NCI-H1105 (cell line): ENCODE results near the gene RIN2.
"Not testable (repeated sequence)": the region's sequence is repeated elsewhere in the genome, so short reads cannot be mapped to it uniquely, and the experiment has no call there.

Experiments used
- DNase-seq: peaks from one replicate; lab custom pipeline; 2025; lab: John Stamatoyannopoulos, UW

The RIN2 gene

DNA sequence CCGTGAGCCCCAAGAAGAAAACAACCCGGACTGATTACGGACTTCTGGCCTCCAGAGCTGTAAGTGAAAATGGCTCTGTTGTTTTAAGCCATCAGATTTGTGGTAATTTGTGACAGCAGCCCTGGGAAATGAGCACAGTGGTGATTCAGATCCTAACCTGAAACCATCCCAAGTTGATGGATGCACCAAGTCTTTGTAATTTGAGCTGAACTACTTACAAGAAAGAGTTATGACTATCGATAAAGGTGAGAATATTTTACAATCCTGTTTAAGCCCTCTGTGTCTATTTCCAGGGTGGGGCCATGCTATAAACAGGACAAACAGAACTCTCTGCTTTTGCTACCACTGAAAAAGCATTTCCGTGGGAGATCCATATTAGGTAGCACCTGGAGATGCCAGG lies 19.1 kb upstream of the RIN2 start:
- DNase-seq, result no peak

DNA sequence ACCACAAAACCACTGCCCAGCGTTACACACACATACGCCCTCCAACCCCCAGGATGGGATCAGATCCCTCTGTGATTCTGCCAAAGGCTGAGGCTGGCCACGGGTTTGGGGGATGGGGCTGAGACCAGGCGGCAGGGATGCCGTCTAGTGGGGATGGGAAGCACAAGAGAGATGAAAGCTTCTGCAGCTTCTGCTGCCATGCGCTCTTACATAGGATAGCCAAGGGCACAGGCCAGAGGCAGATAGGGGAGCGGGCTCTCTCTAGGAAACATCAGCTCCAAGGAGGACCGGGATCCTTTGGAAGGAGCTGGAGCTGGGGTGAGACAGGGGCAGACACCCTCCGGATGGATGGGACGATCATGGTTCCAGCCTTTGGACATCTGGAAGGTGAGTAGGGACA lies 18.7 kb upstream of the RIN2 start:
- no peak for DNase-seq

DNA sequence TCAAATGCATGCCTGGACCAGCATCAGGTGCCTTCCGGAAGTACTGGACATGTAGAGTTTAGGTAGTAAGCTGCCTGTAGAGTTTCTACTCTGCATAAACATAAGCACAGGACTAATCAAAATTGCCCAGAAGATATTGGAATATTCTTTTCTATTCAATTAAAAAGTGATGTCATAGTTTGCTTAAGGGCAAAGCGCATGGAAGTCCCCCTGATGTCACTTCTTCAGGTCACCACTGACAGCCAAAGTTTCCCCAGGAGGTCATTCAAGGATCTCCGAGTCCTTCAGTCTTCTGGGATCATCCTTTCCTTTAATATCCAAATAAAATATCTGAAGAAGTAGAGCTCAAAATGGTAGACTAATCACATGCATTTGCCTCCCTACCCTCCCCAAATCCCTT lies 17.5 kb upstream of the RIN2 start:
- DNase-seq, result no peak

DNA sequence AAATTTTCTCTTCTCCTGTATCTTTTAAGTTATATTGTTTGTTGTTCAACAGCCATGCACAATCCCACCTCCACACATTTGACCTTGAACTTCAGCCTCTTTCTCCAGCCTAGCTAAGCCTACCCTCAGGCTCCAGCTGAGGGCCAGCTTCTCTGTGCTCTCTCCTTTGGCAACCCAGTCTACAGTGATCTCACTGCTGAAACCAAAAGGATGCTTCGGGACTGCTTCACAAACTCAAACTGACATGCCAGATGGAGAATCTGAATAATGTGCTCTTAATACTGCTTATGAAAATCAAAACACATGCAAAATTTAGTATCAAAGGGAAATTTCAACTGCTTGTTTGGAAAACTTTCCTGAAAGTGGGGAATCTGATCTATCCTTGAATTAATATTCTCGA lies 16.1 kb upstream of the RIN2 start:
- DNase-seq, result no peak

DNA sequence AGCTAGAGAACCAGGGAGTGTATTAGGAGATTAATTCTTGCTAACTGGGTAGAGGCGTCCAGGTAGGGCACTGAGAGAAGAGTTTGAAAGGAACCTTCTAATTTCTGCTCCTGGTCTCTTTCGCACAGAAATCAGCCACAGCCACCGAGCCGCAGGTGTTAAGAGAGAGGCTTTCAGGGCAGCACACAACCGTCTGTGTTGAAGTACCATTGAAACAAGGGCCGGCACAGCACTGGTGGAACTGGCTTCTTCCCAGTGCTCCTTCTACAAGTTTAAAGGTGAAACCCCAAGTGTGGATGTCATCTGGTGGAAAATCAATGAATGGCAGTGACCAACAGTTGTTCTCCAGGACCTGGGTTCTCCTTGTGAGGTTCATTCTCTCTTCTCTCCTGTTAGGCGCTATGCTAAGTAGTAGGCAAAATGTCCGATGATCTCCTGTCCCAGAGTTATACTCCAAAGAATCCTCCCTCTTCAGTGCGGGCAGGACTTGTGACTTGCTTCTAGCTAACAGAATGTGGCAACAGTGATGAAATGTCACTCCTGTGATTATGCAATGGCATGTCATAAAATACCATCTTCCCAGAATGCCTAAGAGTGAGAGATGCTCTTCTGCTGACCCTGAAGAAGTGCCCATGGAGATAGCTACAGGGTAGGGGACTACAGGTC lies 15.0 kb upstream of the RIN2 start:
- DNase-seq, result no peak

DNA sequence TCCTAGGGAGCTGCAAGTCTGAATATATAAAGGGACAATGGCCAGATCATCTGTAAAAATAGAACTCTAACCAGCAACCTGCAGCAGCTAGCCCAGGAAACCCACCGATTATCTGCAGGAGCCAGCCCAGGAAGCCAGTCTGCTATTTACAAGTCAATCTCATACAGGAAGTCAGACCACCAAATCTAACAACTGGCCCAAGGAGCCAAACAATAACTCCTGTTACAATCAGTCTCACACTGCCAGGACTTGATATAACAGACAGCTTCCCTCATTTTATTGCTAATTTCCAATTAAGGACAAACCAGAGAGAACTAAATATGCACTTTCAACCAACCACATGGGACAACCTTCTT lies 14.4 kb upstream of the RIN2 start:
- DNase-seq, result no peak

DNA sequence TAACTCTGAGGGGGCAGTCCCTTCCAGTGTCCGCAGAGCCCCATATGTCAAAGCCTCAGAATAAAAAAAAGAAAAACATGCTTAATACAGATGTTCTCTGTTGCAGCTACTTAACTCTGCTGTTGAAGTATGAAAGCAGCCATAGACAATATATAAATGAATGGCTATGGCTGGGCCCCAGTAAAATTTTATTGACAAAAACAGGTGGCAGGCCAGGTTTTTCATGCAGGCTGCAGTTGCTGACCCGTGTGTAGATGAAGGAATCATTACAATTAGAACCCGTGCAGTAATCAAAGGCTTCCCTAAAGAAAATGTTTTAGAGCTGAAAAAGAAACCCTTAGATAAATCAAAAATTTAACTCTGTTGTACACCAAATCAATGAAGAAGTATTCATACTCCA lies 13.0 kb upstream of the RIN2 start:
- DNase-seq, result no peak

DNA sequence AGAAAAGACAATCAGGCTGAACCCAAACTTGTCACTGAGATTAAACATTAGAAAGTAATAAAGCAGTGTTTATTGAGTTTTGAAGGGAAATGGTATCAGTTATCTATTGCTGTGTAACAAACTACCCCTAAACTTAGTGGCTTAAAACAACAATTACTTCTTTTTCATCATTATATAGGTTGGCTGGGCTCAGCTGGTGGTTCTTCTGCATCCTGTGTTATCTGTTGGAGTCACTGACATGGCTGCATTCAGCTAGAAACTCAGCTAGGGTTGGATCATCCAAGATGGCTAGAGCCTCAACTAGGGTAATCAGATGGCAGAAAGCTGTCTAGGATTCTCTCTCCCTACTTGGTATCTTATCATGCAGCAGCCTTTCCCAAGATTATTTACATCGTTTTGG lies 12.5 kb upstream of the RIN2 start:
- no peak for DNase-seq

DNA sequence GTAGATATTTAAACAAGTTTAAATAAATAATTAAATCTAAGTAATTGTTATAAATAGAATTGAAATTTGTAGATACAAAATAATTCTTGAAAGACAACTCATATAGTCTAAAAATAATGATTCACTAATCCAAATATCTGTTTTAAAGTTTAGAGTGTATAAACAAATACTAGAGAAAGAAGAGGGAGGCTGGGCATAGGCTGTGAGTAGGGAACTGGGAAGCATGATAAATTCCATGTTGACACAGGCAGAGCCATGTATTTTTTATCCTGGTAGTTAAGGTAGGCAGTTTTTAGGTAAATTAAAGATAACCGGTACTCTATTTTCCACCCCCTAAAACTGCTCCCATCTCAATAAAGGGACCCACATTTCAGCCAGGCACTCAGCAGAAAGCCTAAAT lies 11.7 kb upstream of the RIN2 start:
- DNase-seq, result no peak

DNA sequence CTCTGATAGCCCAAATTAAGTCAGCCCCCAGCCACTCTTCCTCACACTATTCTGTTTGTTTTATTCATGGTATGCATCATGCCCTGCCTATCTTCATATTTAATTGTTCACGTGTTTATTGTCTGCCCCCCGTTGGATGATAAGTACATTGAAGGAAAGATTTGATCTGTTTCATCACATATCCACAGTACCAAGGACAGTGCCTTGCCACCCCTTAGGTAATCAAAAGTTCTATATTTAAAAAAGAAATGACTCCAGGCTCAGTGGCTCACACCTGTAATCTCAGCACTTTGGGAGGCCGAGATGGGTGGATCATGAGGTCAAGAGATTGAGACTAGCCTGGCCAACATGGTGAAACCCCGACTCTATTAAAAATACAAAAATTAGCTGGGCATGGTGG lies 10.2 kb upstream of the RIN2 start:
- no peak for DNase-seq

DNA sequence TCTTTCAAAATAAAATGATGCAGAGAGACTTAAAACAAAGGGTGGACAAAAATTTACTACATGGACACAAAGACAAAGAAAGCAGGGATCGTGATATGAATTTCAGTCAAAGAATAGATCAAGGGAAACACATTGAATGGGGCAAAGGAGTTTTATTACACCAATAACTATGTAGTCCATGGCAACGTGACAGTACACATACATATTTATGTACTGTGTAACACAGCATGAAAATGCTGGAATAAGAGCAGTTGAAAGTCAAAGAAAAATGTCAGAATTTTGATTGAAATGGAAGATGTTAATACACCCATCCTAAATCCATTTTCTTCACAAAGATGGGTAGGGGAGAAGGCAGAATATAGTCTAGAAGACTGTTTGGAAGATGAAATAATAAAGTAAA lies 9.4 kb upstream of the RIN2 start:
- no peak for DNase-seq

DNA sequence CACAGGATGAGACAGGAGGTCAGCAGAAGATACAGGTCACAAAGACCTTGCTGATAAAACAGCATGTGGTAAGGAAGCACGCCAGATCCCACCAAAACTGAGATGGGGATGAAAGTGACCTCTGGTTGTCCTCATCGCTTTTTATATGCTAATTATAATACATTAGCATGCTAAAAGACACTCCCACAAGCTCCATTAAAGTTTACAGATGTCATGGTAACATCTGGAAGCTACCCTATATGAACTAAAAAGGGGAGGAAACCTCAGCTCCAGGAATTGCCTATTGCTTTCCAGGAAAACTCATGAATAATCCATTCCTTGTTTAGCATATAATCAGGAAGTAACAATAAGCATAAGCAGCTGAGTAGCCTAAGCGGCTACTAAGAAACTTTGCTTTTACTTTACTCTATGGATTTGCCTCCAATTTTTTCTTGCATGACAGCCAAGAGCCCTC lies 8.4 kb upstream of the RIN2 start:
- no peak for DNase-seq

DNA sequence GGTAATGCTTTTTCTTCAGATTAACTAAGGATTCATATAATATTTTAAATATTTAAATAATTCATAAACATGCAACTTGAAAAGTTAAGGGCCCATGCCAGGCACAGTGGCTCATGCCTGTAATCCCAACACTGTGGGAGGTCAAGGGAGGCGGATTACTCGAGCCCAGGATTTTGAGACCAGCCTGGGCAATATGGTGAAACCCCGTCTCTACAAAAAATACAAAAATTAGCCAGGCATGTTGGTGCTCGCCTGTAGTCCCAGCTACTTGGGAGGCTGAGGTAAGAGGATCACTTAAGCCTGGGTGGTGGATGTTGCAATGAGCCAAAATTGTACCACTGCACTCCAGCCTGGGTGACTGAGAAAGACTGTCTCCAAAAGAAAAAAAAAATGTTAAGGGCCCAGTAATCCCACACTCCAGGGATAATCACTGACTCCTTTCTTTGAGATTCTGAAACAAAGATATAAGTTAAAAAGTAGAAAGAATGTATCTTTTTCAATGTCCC lies 7.9 kb upstream of the RIN2 start:
- no peak for DNase-seq

DNA sequence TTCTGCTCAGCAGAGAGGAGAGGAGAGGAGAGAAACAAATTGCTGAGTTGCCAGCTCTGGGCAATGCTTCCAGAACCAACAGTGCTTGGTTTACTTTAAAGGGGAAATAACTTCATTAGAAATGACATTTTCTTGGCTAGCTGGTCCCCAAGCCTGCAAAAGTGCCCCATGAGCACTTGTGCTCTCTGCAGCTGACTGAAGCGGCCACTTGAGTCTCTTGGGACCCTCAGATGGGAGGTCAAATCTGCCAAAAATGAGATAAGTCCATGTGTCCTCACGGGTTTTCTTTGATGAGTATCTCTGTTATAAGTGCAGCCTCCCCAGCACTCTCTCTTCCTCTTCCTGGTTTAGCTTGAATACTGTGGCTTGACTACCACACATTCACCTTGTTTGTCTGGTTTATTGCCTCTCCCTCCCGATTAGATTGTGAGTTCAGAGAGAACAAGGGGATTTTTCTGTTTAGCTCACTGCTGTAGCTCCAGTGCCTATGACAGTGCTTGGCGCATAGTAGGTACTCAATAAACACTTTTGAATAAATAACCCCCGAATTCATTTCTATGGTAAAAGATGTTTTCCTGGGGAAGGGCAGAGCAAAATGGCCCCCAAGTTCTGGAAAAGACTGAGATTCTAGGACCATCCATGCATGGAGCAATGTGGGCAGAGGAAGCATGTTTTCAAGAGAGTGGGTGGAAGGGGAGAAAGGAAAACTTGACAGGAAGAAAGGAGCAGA lies 7.0 kb upstream of the RIN2 start:
- no peak for DNase-seq

DNA sequence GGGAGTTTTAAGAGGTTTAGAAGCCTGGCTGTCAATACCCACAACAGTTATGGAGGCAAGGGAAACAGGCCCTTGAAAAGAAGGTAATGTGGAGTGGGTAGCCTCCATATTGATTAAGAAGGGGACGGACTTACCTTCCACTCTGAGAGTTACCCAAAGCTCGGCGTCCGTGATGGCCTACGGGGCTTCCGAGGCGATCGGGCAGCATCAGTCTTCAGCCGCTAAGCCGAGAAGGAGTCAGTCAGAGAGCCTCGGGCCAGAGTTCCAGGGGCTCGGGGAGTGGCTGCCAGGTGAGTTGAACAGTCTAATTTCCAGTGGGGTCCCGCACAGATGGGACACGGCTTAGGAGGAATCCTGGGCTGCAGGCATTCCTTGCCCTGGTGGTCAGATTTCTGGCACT lies 3.9 kb upstream of the RIN2 start:
- DNase-seq, result not testable (repeated sequence)

DNA sequence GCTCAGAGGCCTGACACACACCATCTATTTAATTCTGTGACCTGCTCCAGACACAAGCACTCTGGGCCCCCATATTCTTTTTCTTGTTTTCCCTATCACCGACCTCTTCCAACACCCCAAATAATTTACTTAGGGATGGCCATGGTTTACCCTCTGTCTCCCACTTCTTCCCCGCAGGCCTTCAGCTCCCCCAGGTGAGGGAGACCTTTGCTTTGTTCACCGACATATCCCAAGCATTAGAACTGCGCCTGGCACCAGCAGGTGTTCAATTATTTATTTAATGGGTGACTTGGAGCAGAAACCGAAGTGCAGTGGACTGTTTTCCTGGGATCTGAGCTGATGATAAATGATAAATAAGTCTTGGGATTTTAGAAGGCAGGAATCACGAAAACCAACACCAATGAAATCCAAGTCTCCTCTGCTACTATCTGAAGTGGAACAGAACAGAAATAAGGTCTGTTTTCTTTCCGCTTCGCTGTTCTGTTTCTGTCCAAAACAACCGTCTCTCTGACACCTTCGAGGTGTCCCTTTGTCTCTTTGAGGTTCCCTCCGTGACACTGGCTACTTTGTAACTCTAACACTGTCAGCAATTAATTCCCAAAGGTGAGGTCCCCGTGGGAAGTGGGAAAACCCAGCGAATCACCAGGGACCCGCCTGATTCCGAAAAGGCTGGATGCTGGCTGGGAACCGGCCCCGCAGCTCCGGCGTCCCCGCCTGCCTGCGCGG lies 1.1 kb upstream of the RIN2 start:
- DNase-seq, result peak; percentile 10

DNA sequence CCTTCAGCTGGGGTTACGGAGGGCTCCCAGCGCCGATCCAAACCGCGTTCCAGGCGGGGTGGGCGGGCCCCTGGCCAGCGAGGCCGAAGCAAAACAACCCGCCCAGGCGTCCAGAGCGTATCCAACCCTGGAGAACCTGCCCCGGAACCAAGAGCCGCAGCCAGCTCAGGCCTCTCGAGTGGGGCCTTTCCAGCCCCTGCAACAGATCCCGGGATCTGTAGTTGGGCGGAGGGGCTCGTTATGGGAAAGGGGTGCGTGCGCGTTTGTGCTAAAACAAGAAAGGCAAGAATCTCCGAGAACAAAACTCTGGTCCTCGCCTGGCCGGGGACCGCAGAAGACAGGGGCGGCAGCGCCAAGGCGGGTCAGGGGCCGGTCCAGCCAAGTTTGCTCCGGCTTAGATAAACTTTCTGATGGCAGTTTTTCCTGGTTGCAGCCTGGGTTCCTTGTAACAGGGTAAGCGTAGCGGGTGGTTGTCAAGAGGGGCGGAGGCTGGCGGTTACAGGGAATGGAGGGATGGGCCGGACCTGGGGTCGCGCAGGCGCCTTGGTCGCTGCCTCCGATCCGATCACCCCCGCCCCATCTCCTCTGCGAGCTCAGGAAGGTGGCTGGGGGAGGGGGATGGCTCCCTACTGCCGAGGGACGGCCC lies 448 bp upstream of the RIN2 start:
- DNase-seq, result peak; percentile 72

DNA sequence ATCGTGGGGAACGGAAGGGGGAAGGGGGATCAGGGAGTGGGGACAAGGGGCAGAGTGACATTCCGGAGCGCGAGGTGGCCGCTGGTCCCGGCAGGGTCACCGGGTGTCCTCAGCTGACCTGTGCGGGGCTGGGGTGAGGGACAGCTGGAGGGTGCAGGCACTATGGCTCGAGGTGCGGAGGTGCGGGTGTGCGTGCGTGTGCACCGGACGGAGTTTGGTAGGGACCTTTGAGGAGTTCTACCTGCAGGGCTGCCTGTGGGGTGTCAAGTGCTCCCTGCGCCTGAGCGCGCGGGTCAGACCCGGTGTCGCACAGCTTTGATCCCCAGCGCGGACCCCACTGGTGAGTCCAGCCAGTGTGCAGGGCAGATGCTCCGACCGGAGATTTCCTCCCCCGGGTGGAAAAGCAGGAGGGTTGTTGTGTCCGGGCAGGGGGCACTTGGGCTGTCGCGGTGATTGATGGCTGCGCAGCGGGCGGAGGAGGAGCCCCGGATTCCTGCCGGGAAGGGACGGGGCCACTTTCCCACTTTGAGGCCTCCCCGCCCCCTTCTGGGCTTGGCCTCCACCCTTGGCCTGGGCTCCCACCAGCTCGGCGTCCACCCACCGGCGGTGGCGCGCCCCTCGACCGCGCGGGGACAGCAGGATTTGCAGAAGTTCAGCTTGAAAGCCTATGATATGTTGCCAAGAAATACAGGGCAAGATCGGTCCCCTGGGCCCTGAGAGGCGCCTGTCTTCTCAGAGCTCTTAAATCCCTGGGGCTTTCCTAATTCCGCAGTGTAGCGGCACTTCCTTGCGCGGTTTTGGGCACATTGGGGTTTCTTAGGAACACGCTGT lies 658 bp downstream of the RIN2 start:
- DNase-seq, result no peak

DNA sequence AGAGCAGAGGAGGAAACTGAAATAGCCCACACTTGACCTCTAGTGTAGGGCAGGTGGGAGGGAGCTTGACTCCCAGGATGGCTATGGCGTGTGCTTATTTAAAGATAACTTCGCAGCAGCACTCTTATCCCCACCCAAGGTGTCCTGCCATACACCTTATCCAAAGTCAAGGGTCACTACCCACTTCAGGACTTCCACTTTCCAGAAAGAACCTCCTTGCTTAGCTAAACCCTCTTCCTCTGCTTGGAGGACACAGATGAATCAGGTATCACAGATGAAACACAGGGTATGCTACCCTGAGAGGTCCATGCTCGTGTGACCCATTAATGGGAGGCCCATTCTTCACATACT lies 2.3 kb downstream of the RIN2 start:
- no peak for DNase-seq

DNA sequence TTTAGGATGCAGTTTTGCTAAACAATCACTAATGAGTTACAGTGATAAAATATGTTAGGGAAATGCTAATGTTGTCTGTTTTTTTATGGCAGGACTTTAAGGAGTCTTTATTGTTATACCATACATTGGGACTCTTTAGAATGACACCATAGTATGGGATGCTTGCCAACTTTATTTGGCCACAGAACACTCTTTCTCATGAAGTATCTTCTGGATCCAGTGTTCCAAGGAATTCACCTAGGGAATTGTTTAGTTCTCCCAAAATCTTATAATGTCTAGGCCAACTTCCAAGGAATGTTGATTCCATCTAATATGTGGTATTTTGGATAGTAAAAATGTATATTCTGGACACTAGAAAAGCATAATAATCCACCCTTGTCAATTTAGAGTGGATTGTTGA lies 3.3 kb downstream of the RIN2 start:
- DNase-seq, result no peak

DNA sequence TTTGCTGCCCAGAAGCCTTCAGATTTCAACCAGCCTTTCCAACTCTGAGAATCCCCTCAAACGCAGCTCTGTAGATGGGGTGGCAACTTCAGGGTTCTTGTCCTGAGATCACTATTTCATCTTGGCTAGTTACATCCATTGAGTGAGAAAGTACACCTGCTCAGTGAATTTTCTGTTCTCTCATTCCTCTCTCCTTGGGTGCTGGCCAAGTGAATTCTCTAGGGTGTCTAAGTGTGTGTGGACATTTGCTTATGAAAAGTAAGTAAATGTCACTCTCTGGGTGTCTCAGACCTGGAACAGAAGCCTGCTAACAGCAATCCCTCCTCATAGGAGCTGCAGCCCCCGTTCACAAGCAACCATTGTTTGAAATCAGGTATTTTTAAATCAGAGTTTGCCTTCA lies 3.8 kb downstream of the RIN2 start:
- DNase-seq, result peak; percentile 9

DNA sequence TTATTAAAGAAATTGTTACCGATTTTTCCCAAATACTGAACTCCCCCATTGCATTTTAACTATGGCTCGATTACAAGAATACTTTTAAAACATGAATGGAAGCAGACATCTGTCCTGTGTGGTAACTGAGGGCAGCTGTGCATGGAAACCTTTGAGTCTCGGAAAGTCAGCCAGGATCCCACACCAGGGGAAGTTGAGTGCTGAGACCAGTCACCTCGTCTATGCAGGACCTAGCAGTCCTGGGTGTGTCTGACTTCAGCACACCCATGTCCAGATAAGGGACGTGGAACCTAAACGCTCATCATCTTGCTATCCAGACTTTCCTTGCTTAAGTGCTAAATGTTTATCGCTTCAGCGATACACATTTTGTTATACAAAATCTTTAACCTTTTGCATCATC lies 6.1 kb downstream of the RIN2 start:
- DNase-seq, result no peak
